ENCODE measurements around the gene CRYBG2. TPM values are rescaled to one million over a fixed set of nuclear protein-coding genes. Genes with fewer than 3 reads are reported as not detected.

Gene CRYBG2
- polyA plus RNA-seq, 3 donors: 0.52 TPM; not detected in 2

GRCh38 chr1:26384076-26384475 lies 30.1 kb upstream of the CRYBG2 start:
- Histone ChIP-seq H3K27ac (ENCODE audit: low read depth in 1 of 2, low read length in 2 of 2) (no peak overlapping the region), H3K79me2 (ENCODE audit: insufficient read depth, low read length) (no peaks in the 10 kb centered on the region), H4K20me1 (ENCODE audit: insufficient read depth, low read length) (no peaks in the 10 kb centered on the region), H3K9me3 (replicated peaks in 1 of 2; ENCODE audit: control insufficient read depth in 1 of 2, insufficient read depth in 1 of 2, low read length in 2 of 2) (no peaks in the 10 kb centered on the region), H3K4me3 (replicated peaks in 1 of 3; ENCODE audit: low read depth in 2 of 3, low read length in 3 of 3) (no peak overlapping the region), H2AFZ (ENCODE audit: insufficient read depth, low read depth, low read length, poor library complexity, severe bottlenecking) (no peak overlapping the region), H3K4me2 (replicated peaks; ENCODE audit: extremely low read depth, low read length, poor library complexity, severe bottlenecking) (no peak overlapping the region), H3K36me3 (replicated peaks in 1 of 2; ENCODE audit: control insufficient read depth in 1 of 2, insufficient read depth in 2 of 2, low read length in 2 of 2) (no peaks in the 10 kb centered on the region), H3K27me3 (ENCODE audit: control insufficient read depth in 2 of 2, insufficient read depth in 2 of 2, low read length in 2 of 2) (no peaks in the 10 kb centered on the region), H3K9ac (ENCODE audit: insufficient read depth, low read length, poor library complexity, severe bottlenecking) (no peak overlapping the region), H3K4me1 (ENCODE audit: control insufficient read depth in 1 of 2, insufficient read depth in 2 of 2, low read length in 2 of 2) (peaks cover 11 to 14% of the 10 kb centered on the region in 2 donors)
- intact Hi-C loops (cut with micrococcal nuclease): no loop called here
- peaks cover 17 to 28% (median 20%) of the 10 kb centered on the region in 3 donors for H3K27me3 Mint-ChIP-seq (ENCODE audit: low read depth in 3 of 3)
- H3K36me3 Mint-ChIP-seq: no peaks in the 10 kb centered on the region
- H3K4me1 Mint-ChIP-seq: peaks cover 27% of the 10 kb centered on the region
- no peaks in the 10 kb centered on the region for H3K9me3 Mint-ChIP-seq
- no peak for DNase-seq
- TF ChIP-seq CTCF (IDR thresholded peaks at IDR 0.05): no peak
- WGBS (ENCODE audit: insufficient coverage): 100% methylated on average over 1 of the region's 3 CpGs
- H3K4me3 Mint-ChIP-seq: peak overlapping the region in 1 of 2 donors; percentile 7
- H3K27ac Mint-ChIP-seq: no peak overlapping the region

GRCh38 chr1:26378879-26379251 lies 24.9 kb upstream of the CRYBG2 start:
- H3K9me3 Mint-ChIP-seq: no peaks in the 10 kb centered on the region
- peaks cover 45% of the 10 kb centered on the region for H3K4me1 Mint-ChIP-seq
- H3K27me3 ChIP-seq (ENCODE audit: control insufficient read depth in 2 of 2, insufficient read depth in 2 of 2, low read length in 2 of 2): no peaks in the 10 kb centered on the region
- no peak for TF ChIP-seq CTCF (IDR thresholded peaks at IDR 0.05)
- WGBS (ENCODE audit: insufficient coverage): no CpG with 5 or more reads among the region's 3 CpGs
- H3K27me3 Mint-ChIP-seq (ENCODE audit: low read depth in 3 of 3): peaks cover 11 to 12% (median 12%) of the 10 kb centered on the region in 3 donors
- peak overlapping the region; percentile 56 for H3K4me2 ChIP-seq (replicated peaks; ENCODE audit: extremely low read depth, low read length, poor library complexity, severe bottlenecking)
- no peaks in the 10 kb centered on the region for H3K9me3 ChIP-seq (replicated peaks in 1 of 2; ENCODE audit: control insufficient read depth in 1 of 2, insufficient read depth in 1 of 2, low read length in 2 of 2)
- peak overlapping the region in 1 of 2 donors; percentile 73 for H3K27ac ChIP-seq (ENCODE audit: low read depth in 1 of 2, low read length in 2 of 2)
- H3K4me3 Mint-ChIP-seq: no peak overlapping the region
- no peak overlapping the region for H2AFZ ChIP-seq (ENCODE audit: insufficient read depth, low read depth, low read length, poor library complexity, severe bottlenecking)
- no peak overlapping the region for H3K9ac ChIP-seq (ENCODE audit: insufficient read depth, low read length, poor library complexity, severe bottlenecking)
- H3K4me3 ChIP-seq (replicated peaks in 1 of 3; ENCODE audit: low read depth in 2 of 3, low read length in 3 of 3): no peak overlapping the region
- H4K20me1 ChIP-seq (ENCODE audit: insufficient read depth, low read length): no peaks in the 10 kb centered on the region
- peak overlapping the region in 3 of 7 donors; percentile 63 to 83 (median 78) for H3K27ac Mint-ChIP-seq
- H3K36me3 Mint-ChIP-seq: no peaks in the 10 kb centered on the region
- intact Hi-C loops (cut with micrococcal nuclease): no loop called here
- no peak for DNase-seq
- peaks cover 19 to 41% of the 10 kb centered on the region in 2 donors for H3K4me1 ChIP-seq (ENCODE audit: control insufficient read depth in 1 of 2, insufficient read depth in 2 of 2, low read length in 2 of 2)
- H3K36me3 ChIP-seq (replicated peaks in 1 of 2; ENCODE audit: control insufficient read depth in 1 of 2, insufficient read depth in 2 of 2, low read length in 2 of 2): no peaks in the 10 kb centered on the region
- H3K79me2 ChIP-seq (ENCODE audit: insufficient read depth, low read length): no peaks in the 10 kb centered on the region

Data from CD14-positive monocyte (primary cell).